ENCODE data around the gene ST8SIA2.
A peak's percentile ranks its signal among the peaks of the same experiment; 100 is the strongest.

The ST8SIA2 gene

GRCh38 chr15:92395098-92395635, 1.5 kb downstream of the ST8SIA2 start:
- no peak for DNase-seq (ENCODE audit: low read depth in 2 of 2)

GRCh38 chr15:92399271-92399950, 5.7 kb downstream of the ST8SIA2 start:
- no peak for DNase-seq (ENCODE audit: low read depth in 2 of 2)

GRCh38 chr15:92400573-92400972, 6.9 kb downstream of the ST8SIA2 start:
- DNase-seq (ENCODE audit: low read depth in 2 of 2): no peak

GRCh38 chr15:92400980-92401787, 7.5 kb downstream of the ST8SIA2 start:
- DNase-seq (ENCODE audit: low read depth in 2 of 2): no peak

- no peak for DNase-seq (ENCODE audit: low read depth in 2 of 2)
Observed at GRCh38 chr15:92402751-92403150, 9.1 kb downstream of the ST8SIA2 start.

- DNase-seq (ENCODE audit: low read depth in 2 of 2): no peak
Observed at GRCh38 chr15:92405942-92406341, 12.3 kb downstream of the ST8SIA2 start.

GRCh38 chr15:92407321-92407720, 13.6 kb downstream of the ST8SIA2 start:
- DNase-seq (ENCODE audit: low read depth in 2 of 2): no peak

GRCh38 chr15:92407916-92408315, 14.2 kb downstream of the ST8SIA2 start:
- no peak for DNase-seq (ENCODE audit: low read depth in 2 of 2)

GRCh38 chr15:92409006-92409405, 15.3 kb downstream of the ST8SIA2 start:
- DNase-seq (ENCODE audit: low read depth in 2 of 2): no peak

- DNase-seq (ENCODE audit: low read depth in 2 of 2): no peak
Observed at GRCh38 chr15:92409521-92409920, 15.8 kb downstream of the ST8SIA2 start.

- no peak for DNase-seq (ENCODE audit: low read depth in 2 of 2)
Observed at GRCh38 chr15:92410537-92410936, 16.9 kb downstream of the ST8SIA2 start.

- no peak for DNase-seq (ENCODE audit: low read depth in 2 of 2)
Observed at GRCh38 chr15:92411256-92411655, 17.6 kb downstream of the ST8SIA2 start.

- no peak for DNase-seq (ENCODE audit: low read depth in 2 of 2)
Observed at GRCh38 chr15:92413510-92413909, 19.8 kb downstream of the ST8SIA2 start.

GRCh38 chr15:92415639-92416297, 22.1 kb downstream of the ST8SIA2 start:
- no peak for DNase-seq (ENCODE audit: low read depth in 2 of 2)

GRCh38 chr15:92416557-92416956, 22.9 kb downstream of the ST8SIA2 start:
- DNase-seq (ENCODE audit: low read depth in 2 of 2): no peak

GRCh38 chr15:92417716-92418115, 24.0 kb downstream of the ST8SIA2 start:
- no peak for DNase-seq (ENCODE audit: low read depth in 2 of 2)

- no peak for DNase-seq (ENCODE audit: low read depth in 2 of 2)
Observed at GRCh38 chr15:92418864-92419263, 25.2 kb downstream of the ST8SIA2 start.

GRCh38 chr15:92421976-92422375, 28.3 kb downstream of the ST8SIA2 start:
- DNase-seq (ENCODE audit: low read depth in 2 of 2): peak; percentile 33 to 36

- DNase-seq (ENCODE audit: low read depth in 2 of 2): no peak
Observed at GRCh38 chr15:92425578-92426225, 32.0 kb downstream of the ST8SIA2 start.

- DNase-seq (ENCODE audit: low read depth in 2 of 2): peak; percentile 76 to 78
Observed at GRCh38 chr15:92429378-92430068, 35.8 kb downstream of the ST8SIA2 start.

GRCh38 chr15:92430069-92430440, 36.4 kb downstream of the ST8SIA2 start:
- DNase-seq (ENCODE audit: low read depth in 2 of 2): no peak
